HL-60 (cell line): Measurements from ENCODE around the gene SRSF12.

Source experiments
- CTCF ChIP-seq: IDR thresholded peaks from one replicate; pipeline ENCODE4 v1.5.1; 2011; ENCODE audit warnings: low read length, control low read depth, inconsistent platforms; ENCODE audit not compliant: insufficient read depth
- GABPA ChIP-seq: IDR thresholded peaks from 2 replicates; pipeline ENCODE4 v1.6.1; 2012; ENCODE audit warnings: low read depth
- POLR2AphosphoS5 ChIP-seq: IDR thresholded peaks from 2 replicates; pipeline ENCODE4 v1.6.1; 2012; ENCODE audit warnings: low read depth
- REST ChIP-seq: IDR thresholded peaks from 2 replicates; pipeline ENCODE4 v1.6.1; 2012; ENCODE audit warnings: low read depth; ENCODE audit not compliant: insufficient replicate concordance
- SPI1 ChIP-seq: IDR thresholded peaks from 2 replicates; pipeline ENCODE4 v1.6.1; 2012; ENCODE audit warnings: low read depth, mild to moderate bottlenecking, borderline replicate concordance

GRCh38 chr6:89047473-89047872, 70.4 kb downstream of the SRSF12 start:
- no peak for TF ChIP-seq CTCF
- no peak for TF ChIP-seq POLR2AphosphoS5
- TF ChIP-seq REST: no peak
- no peak for TF ChIP-seq GABPA
- peak; percentile 45; the same call in 1 of the 2 replicates for TF ChIP-seq SPI1
